AG08396 (cell line): Measurements from ENCODE around the gene AFG1L.
"Not testable (repeated sequence)": the region's sequence is repeated elsewhere in the genome, so short reads cannot be mapped to it uniquely, and the experiment has no call there.

Experiments
- DNase-seq: peaks from one replicate; pipeline ENCODE4 v3.0.0; 2012; ENCODE audit warnings: low spot score, mixed read lengths

AFG1L gene

DNA sequence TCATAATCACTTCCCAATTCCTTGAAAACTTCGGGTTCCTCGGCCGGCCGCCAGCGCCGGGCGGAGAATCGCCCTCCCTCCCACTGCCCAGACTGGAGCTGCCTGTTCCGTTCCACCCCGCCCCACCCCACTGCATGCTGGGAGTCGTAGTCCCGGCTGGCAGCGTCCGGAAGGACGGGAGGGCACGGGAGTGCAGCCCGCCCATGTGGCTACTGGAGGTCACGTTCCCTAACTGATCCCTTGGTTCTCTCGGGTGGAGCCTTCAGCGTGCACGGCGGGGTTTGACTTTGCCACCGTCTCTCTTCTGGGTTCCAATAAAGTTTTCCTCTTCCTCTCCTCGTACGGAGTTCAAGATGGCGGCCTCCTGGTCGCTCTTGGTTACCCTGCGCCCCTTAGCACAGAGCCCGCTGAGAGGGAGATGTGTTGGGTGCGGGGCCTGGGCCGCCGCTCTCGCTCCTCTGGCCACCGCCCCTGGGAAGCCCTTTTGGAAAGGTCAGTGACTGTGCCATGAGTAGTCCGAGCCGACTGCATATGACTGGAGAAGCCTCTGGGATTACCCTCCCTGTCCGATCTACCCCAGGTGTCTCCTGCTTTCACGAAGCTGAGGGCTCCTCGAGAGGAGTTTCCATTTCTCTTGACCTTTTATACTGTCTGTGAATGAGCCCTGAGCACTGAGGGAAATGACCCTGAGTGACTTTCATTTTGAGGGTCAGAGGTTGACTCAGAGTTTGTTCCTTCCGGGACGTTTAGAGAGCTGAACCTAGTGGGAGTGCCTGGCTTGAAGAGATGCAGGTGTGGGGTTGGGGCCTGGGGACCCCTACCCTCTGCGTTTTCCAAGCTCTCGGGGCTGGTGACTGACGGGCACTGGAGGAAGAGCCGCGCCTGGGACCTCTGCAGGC is at the start of gene AFG1L:
Gene AFG1L, plus strand, starts transcription at position 328 of the 899 bp plus-strand sequence. Its CDS starts 26 bp downstream, at position 354.
- DNase-seq: peak; percentile 94

DNA sequence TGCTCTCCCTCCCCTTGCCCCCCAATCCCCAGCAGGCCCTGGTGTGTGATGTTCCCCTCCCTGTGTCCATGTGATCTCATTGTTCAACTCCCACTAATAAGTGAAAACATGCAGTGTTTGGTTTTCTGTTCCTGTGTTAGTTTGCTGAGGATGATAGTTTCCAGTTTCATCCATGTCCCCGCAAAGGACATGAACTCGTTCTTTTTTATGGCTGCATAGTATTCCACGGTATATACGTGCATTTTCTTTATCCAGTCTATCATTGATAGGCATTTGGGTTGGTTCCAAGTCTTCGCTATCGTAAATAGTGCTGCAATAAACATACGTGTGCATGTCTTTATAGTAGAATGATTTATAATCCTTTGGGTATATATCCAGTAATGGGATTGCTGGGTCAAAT is 49.8 kb upstream of the AFG1L start:
- not testable (repeated sequence) for DNase-seq

DNA sequence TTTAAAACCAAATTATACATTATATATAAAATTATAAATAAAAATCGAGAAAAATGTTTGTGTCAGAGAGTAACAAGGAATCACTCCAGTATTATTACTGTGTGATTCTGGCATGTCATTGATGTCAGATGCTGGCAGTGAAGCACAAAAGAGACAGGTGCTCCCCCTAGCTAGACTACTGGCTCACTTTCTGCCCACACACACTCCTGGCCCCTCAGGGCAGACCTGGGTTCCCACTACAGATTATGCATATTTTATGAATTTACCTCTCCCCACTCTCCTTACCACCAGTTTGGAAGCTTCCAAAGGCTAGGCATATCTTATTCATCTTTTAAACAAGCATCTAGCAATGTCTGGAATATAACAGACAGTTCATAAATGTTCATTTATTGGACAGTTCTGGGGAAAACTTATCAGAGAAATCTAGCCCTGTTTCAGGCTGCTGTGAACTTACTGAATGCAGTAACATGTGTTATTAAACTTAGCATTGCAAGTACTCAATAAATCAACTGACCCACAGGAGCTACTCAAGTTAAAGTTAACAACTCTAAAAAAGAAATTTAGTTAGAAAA is 46.8 kb upstream of the AFG1L start:
- no peak for DNase-seq

DNA sequence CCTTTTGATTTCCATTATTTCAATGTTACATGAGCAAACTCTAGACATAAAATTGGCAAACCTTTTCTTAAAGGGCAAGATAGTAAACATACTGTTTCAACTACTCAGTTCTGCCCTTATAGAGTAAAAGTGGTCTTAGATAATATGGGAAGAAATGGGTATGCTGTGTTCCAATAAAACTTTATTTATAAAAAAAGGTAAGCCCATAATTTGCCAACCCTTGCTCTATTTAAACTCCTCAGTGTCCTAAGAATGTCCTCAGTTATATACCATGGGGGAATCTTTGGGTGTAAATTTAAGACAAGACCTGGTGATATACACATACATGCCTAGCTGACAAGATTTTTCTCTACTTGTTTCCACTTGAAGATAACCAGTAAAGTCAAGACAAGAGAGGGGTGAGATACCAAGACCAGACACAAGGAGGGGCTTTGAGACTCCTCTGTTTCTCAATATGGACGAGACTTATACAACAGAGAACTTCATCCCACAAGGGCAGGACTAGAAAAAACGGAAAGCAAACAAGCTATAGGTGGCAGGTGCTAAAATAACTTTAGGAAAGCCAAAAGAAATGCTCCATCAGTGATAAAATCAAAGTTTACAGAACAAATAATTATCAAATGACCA is 44.5 kb upstream of the AFG1L start:
- DNase-seq: no peak

DNA sequence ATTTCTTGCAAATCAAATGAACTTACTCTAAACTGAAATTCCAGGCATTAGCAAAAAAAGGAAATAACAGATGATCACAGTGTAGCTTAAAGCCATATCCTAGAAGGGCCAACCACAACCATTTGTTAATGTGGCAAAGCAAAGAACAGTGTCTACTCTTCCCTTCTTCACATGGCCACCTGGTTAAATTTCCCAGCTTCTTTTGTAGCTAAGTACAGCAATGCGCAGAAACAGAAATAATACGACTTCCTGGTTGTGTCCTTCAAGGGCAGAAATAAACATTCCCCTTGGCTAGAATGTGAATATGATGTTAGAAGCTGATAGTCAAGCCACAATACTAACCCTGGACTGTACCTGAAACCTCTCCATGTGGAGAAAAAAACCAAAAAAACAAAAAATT is 43.6 kb upstream of the AFG1L start:
- DNase-seq: no peak

GRCh38 chr6:108252055-108252454 is 42.8 kb upstream of the AFG1L start:
- no peak for DNase-seq

- DNase-seq: no peak
Observed at GRCh38 chr6:108253241-108253640, 41.6 kb upstream of the AFG1L start.

GRCh38 chr6:108254433-108255410 is 40.1 kb upstream of the AFG1L start:
- no peak for DNase-seq

- peak; percentile 45 for DNase-seq
Observed at GRCh38 chr6:108260126-108260808, 34.6 kb upstream of the AFG1L start.

GRCh38 chr6:108260809-108261569 is 33.9 kb upstream of the AFG1L start, which contains the start of gene SNX3:
Gene SNX3 (minus strand): TSS chr6:108261040. CDS start chr6:108260921, 119 bp downstream.
- DNase-seq: peak; percentile 98

DNA sequence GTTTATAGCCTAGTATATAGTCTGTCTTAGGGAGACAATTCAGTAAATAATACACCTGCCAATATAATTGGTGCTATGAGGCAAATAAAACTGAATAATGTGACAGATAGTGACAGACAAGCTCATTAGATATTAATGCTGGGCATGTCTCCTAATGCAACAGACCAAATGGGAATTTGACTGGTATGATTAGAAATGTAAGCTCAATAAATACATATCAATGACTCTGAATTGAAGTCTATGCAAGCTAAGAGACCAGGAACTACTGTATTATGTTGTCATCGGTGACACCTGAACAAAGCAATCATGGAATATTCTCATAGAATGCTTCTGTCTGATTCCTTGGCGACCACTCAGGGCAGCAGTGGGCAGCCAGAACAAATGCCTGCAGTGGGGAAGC is 31.5 kb upstream of the AFG1L start:
- DNase-seq: no peak

- no peak for DNase-seq
Observed at GRCh38 chr6:108268845-108269244, 26.0 kb upstream of the AFG1L start.

GRCh38 chr6:108269955-108270354 is 24.9 kb upstream of the AFG1L start:
- not testable (repeated sequence) for DNase-seq

DNA sequence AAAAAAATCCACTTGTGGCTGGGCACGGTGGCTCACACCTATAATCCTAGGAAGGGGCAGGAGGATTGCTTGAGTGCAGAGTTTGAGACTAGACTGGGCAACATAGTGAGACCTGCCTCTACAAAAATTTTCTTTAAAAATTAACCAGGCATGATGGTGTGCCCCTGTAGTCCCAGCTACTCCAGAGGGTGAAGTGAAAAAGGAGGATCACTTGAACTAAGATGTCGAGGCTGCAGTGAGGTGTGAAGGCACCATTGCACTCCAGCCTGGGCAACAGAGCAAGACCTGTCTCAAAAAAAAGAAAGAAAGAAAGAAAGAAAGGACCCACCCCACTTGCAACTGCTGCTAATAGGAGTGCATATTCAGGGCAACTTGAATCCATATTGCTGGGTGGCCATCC is 20.3 kb upstream of the AFG1L start:
- DNase-seq: no peak

GRCh38 chr6:108275976-108276375 is 18.9 kb upstream of the AFG1L start:
- no peak for DNase-seq

DNA sequence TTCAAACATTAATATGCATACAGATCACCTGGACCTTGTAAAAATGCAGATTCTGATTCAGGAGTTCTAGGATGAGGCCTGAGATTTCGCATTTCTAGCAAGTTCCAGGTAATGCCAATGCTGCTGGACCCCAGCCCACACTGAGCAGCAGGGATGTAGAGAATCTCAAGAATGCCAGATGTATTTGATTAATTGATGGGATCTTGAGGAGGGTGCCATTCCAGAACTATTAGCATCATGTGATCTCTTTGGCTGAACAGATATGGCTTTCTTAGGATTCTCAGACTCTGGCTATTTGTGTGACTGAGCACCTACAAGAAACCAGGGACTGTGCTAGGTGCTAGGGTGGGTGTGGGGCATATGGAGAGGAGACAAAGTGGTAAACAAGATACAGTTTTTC is 17.6 kb upstream of the AFG1L start:
- no peak for DNase-seq

GRCh38 chr6:108277831-108278230 is 17.0 kb upstream of the AFG1L start:
- DNase-seq: no peak

DNA sequence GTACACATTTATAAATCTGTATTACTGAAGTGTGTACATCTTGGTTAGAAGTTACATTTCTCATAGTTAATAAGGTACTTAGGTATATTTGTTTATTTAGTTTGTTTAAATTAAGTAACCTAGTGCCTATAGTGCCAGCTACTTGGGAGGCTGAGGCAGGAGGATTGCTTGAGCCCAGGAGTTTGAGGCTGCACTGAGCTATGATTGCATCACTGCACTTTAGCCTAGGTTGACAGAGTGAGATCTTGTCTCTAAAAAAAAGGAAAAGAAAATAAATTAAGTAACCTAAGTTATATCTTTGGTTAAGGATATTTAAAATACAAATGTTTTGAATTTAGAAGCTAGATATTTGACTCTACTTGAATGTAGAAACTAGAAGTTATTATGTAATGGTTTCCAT is 9.5 kb upstream of the AFG1L start:
- DNase-seq: no peak

DNA sequence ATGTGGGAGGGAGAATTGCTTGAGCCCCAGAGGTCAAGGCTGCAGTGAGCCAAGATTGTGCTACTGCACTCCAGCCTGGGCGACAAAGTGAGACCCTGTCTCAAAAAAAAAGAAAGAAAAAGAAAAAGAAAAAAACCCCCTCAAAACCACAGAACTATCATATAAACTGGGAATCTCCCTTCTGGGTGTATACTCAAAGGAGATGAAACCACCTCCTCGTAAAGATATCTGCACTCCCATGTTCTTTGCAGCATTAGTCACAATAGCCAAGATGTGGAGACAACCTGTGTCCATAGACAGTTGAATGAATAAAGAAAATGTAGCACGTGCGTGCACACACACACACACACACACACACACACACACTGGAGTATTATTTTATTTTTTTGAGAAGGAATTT is 8.5 kb upstream of the AFG1L start:
- no peak for DNase-seq

DNA sequence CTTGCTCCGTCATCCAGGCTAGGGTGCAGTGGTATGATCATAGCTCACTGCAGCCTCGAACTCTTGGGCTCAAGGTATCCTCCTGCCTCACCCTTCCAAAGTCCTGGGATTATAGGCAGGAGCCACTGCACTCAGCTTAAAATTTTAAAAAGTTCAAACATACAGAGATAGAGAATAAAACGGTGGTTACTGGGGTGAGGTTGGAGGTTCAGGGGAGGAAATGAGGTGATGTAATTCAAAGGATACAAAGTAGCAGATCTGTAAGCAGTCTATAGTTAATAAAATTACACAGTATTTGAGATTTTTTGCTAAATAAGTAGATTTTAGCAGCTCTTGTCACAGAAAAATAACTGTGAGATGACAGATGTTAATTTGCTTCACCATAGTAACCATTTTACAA is 7.5 kb upstream of the AFG1L start:
- DNase-seq: no peak
